ENCODE results near the gene CNKSR1.

GRCh38 chr1:26237230-26237966 lies 60.1 kb downstream of the CNKSR1 start:
- TF ChIP-seq REST (IDR thresholded peaks at IDR 0.05; ENCODE audit: low read depth) (no peak), EP300 (IDR thresholded peaks at IDR 0.05; ENCODE audit: borderline replicate concordance) (no peak), CEBPB (IDR thresholded peaks at IDR 0.05) (no peak), CREB1 (IDR thresholded peaks at IDR 0.05; ENCODE audit: low read depth) (no peak), MAX (IDR thresholded peaks at IDR 0.05) (no peak), NFIC (IDR thresholded peaks at IDR 0.05) (no peak), USF1 (IDR thresholded peaks at IDR 0.05) (no peak), TAF1 (IDR thresholded peaks at IDR 0.05; ENCODE audit: low read depth) (no peak), FOXM1 (IDR thresholded peaks at IDR 0.05; ENCODE audit: borderline replicate concordance, low read depth) (no peak)

Measured in Ishikawa (cell line).